Left ventricle myocardium inferior (tissue), 1 donor: Measurements from ENCODE around the gene NDEL1. TPM values are rescaled to one million over a fixed set of nuclear protein-coding genes. Genes with fewer than 3 reads are reported as not detected.

Source experiments
- DNase-seq: peaks from one replicate; pipeline ENCODE4 v3.0.0-alpha.2; 2020
- H3K27ac ChIP-seq: fragments of 200-600 bp; replicated peaks from 2 replicates; pipeline ENCODE4 v1.8.0; 2021
- H3K27me3 ChIP-seq: fragments of 200-600 bp; 2 replicates; pipeline ENCODE4 v1.8.0; 2021; ENCODE audit warnings: low read depth
- H3K36me3 ChIP-seq: fragments of 200-600 bp; 2 replicates; pipeline ENCODE4 v1.8.0; 2021
- H3K4me1 ChIP-seq: fragments of 200-600 bp; 2 replicates; pipeline ENCODE4 v1.8.0; 2021
- H3K4me3 ChIP-seq: fragments of 200-600 bp; 2 replicates; pipeline ENCODE4 v1.8.0; 2021; ENCODE audit warnings: mild to moderate bottlenecking, moderate library complexity
- H3K9me3 ChIP-seq: fragments of 200-600 bp; replicated peaks from 2 replicates; pipeline ENCODE4 v1.8.0; 2021
- CTCF ChIP-seq: fragments of 200-600 bp; IDR thresholded peaks from 2 replicates; pipeline ENCODE4 v1.8.0; 2021; ENCODE audit warnings: antibody characterized with exemption, mild to moderate bottlenecking, borderline replicate concordance
- intact Hi-C: fragments of 100-400 bp; cut with micrococcal nuclease; formaldehyde crosslinking; loops from one replicate; pipeline ENCODE4 v1.11.0; 2022
- total RNA-seq: library from RNA; stranded (reverse); fragmentation: NEBNext Ultra II Directional; extraction: Animal tissue kit (Norgen Biotek cat#: 25700); gene quantifications from one replicate; pipeline ENCODE4 v1.2.1, GENCODE V29; 2021
- donor health status: DM: no; HTN: yes; CAD: no; lungs with severe emphysema.

The NDEL1 gene
- total RNA-seq, 1 donor from 2014 or later, result 25.0 TPM

GRCh38 chr17:8448310-8448709 lies 12.6 kb downstream of the NDEL1 start:
- H3K27me3 ChIP-seq, result no peaks in the 10 kb centered on the region
- intact Hi-C loops, result no loop called here
- DNase-seq, result no peak
- H3K4me3 ChIP-seq, result no peak overlapping the region
- H3K9me3 ChIP-seq, result no peaks in the 10 kb centered on the region
- peak overlapping the region; percentile 36 for H3K27ac ChIP-seq
- H3K36me3 ChIP-seq, result peaks cover 72% of the 10 kb centered on the region
- TF ChIP-seq CTCF, result no peak
- H3K4me1 ChIP-seq, result peaks cover 55% of the 10 kb centered on the region

GRCh38 chr17:8451933-8452614 lies 16.4 kb downstream of the NDEL1 start:
- H3K4me1 ChIP-seq, result peaks cover 31% of the 10 kb centered on the region
- H3K27me3 ChIP-seq, result no peaks in the 10 kb centered on the region
- intact Hi-C loops, result no loop called here
- no peak for TF ChIP-seq CTCF
- peaks cover 85% of the 10 kb centered on the region for H3K36me3 ChIP-seq
- no peaks in the 10 kb centered on the region for H3K9me3 ChIP-seq
- no peak overlapping the region for H3K4me3 ChIP-seq
- no peak overlapping the region for H3K27ac ChIP-seq
- no peak for DNase-seq

GRCh38 chr17:8453326-8453725 lies 17.6 kb downstream of the NDEL1 start:
- H3K9me3 ChIP-seq, result no peaks in the 10 kb centered on the region
- DNase-seq, result no peak
- no peak for TF ChIP-seq CTCF
- H3K27ac ChIP-seq, result no peak overlapping the region
- H3K4me1 ChIP-seq, result peaks cover 18% of the 10 kb centered on the region
- H3K36me3 ChIP-seq, result peaks cover 92% of the 10 kb centered on the region
- no peaks in the 10 kb centered on the region for H3K27me3 ChIP-seq
- intact Hi-C loops, result no loop called here
- H3K4me3 ChIP-seq, result no peak overlapping the region

- Histone ChIP-seq H3K36me3 (peaks cover 94% of the 10 kb centered on the region), H3K4me1 (peaks cover 14% of the 10 kb centered on the region)
- no peak for TF ChIP-seq CTCF
Observed at GRCh38 chr17:8455665-8456209, 20.1 kb downstream of the NDEL1 start.

GRCh38 chr17:8458128-8458527 lies 22.4 kb downstream of the NDEL1 start:
- intact Hi-C loops, result no loop called here
- Histone ChIP-seq H3K27me3 (no peaks in the 10 kb centered on the region), H3K4me1 (peaks cover 14% of the 10 kb centered on the region), H3K9me3 (no peaks in the 10 kb centered on the region), H3K4me3 (no peak overlapping the region), H3K27ac (no peak overlapping the region), H3K36me3 (peaks cover 95% of the 10 kb centered on the region)
- DNase-seq, result no peak
- no peak for TF ChIP-seq CTCF

More at GRCh38 chr17:8455665-8456209, 20.1 kb downstream of the NDEL1 start:
- Histone ChIP-seq H3K27me3 (no peaks in the 10 kb centered on the region), H3K9me3 (no peaks in the 10 kb centered on the region), H3K27ac (no peak overlapping the region), H3K4me3 (no peak overlapping the region)
- intact Hi-C loops, result no loop called here
- no peak for DNase-seq
